ENCODE results near the gene LRRC7.

Gene LRRC7

DNA sequence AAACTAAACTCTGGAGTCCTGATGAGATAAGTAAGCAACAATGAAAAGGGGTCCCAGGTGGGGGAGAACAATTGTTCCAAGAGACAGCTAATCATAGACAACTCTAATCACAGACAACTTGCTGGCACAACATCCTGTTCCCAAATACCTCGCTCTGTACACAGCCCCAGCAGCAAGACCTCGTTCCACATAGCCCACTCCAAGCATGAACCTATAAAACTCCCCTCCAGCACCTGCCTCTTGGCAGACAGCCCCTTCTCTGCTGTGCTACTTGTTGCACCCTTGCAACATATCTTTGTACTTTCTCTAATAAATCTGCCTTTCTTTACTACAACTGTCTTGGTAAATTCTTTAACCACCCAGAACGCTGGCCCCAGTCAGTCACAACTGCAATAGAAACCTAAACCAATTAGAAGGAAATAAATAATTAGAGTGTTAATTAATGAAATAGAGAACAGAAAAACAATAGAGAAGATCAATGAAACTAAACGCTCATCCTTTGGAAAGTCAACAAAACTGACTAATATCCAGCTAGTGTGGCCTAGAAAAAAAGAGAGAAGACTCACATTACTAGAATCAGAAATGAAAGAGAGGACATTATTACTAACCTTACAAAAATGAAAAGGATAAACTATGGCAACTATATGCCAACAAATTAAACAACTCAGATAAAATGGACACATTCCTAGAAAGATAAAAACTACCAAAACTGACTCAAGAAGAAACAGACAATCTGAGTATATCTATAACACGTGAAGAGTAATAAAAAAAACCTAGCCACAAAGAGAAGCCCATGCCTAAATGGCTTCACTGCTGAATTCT is 601.5 kb downstream of the LRRC7 start:
- H3K9ac ChIP-seq (ENCODE audit: insufficient read length, low read depth) = no peak overlapping the region
- no peaks in the 10 kb centered on the region for H3K9me3 ChIP-seq (ENCODE audit: insufficient read depth, low read length)
- DNase-seq (ENCODE audit: low read depth, low spot score) = no peak
- H3K36me3 ChIP-seq (ENCODE audit: insufficient read depth, insufficient read length, low read length) = peaks cover 14% of the 10 kb centered on the region
- H3K4me1 ChIP-seq (ENCODE audit: insufficient read depth, insufficient read length) = no peaks in the 10 kb centered on the region
- TF ChIP-seq ZNF274 (IDR thresholded peaks at IDR 0.05; ENCODE audit: low read depth, low read length) (no peak), SUZ12 (IDR thresholded peaks at IDR 0.05; ENCODE audit: extremely low read depth, insufficient read depth, insufficient read length) (no peak), YY1 (IDR thresholded peaks at IDR 0.05; ENCODE audit: insufficient read depth, insufficient read length) (no peak)
- H3K27me3 ChIP-seq (ENCODE audit: insufficient read depth, insufficient read length) = no peaks in the 10 kb centered on the region
- no peak overlapping the region for H3K4me3 ChIP-seq (ENCODE audit: insufficient read length, low read depth)

GRCh38 chr1:70171512-70171911 is 603.8 kb downstream of the LRRC7 start:
- no peak overlapping the region for H3K9ac ChIP-seq (ENCODE audit: insufficient read length, low read depth)
- TF ChIP-seq SUZ12 (IDR thresholded peaks at IDR 0.05; ENCODE audit: extremely low read depth, insufficient read depth, insufficient read length) (no peak), YY1 (IDR thresholded peaks at IDR 0.05; ENCODE audit: insufficient read depth, insufficient read length) (no peak), ZNF274 (IDR thresholded peaks at IDR 0.05; ENCODE audit: low read depth, low read length) (no peak)
- H3K4me1 ChIP-seq (ENCODE audit: insufficient read depth, insufficient read length) = no peaks in the 10 kb centered on the region
- DNase-seq (ENCODE audit: low read depth, low spot score) = no peak
- H3K4me3 ChIP-seq (ENCODE audit: insufficient read length, low read depth) = no peak overlapping the region
- H3K36me3 ChIP-seq (ENCODE audit: insufficient read depth, insufficient read length, low read length) = peaks cover 21% of the 10 kb centered on the region
- no peaks in the 10 kb centered on the region for H3K9me3 ChIP-seq (ENCODE audit: insufficient read depth, low read length)
- H3K27me3 ChIP-seq (ENCODE audit: insufficient read depth, insufficient read length) = no peaks in the 10 kb centered on the region
